Esophagus muscularis mucosa (tissue), 4 donors: ENCODE measurements around the gene SALL3. TPM values are rescaled to one million over a fixed set of nuclear protein-coding genes. Genes with fewer than 3 reads are reported as not detected.
"Not testable (repeated sequence)": the region's sequence is repeated elsewhere in the genome, so short reads cannot be mapped to it uniquely, and the experiment has no call there.

Source experiments
- DNase-seq: peaks from one replicate; pipeline ENCODE4 v3.0.0-alpha.2; 2017; ENCODE audit errors: extremely low spot score
- H3K27ac ChIP-seq, 4 donors: fragments of 200-600 bp; sonication (generic); replicated peaks in 1 of 4; 1 replicate in 3 of 4; 2 replicates in 1 of 4; pipeline ENCODE4 v1.5.1; 2016 to 2019; ENCODE audit warnings: mild to moderate bottlenecking in 1 of 4
- H3K27me3 ChIP-seq, 4 donors: fragments of 200-600 bp; sonication (generic); one replicate each; pipeline versions ENCODE4 v1.5.1 to v1.6.0; 2016 to 2019
- H3K36me3 ChIP-seq, 4 donors: fragments of 200-600 bp; sonication (generic); one replicate each; pipeline ENCODE4 v1.5.1; 2016 to 2019
- H3K4me1 ChIP-seq, 4 donors: fragments of 200-600 bp; sonication (generic); one replicate each; pipeline ENCODE4 v1.5.1; 2016 to 2019
- H3K4me3 ChIP-seq, 4 donors: fragments of 200-600 bp; sonication (generic); 1 replicate in 2 of 4; 2 replicates in 2 of 4; pipeline ENCODE4 v1.5.1; 2016 to 2019; ENCODE audit warnings: mild to moderate bottlenecking in 4 of 4, moderate library complexity in 1 of 4
- H3K9me3 ChIP-seq, 4 donors: fragments of 200-600 bp; sonication (generic); 1 replicate in 3 of 4; 2 replicates in 1 of 4; pipeline ENCODE4 v1.5.1; 2016 to 2019
- EP300 ChIP-seq: sonication (generic); formaldehyde crosslinking; IDR thresholded peaks from one replicate; pipeline ENCODE4 v1.6.1; 2017; ENCODE audit warnings: antibody characterized with exemption
- POLR2A ChIP-seq: fragments of 450-650 bp; IDR thresholded peaks from one replicate; pipeline ENCODE4 v1.6.1; 2017; ENCODE audit warnings: antibody characterized with exemption, moderate library complexity, mild to moderate bottlenecking, low read depth
- POLR2AphosphoS5 ChIP-seq, 2 donors: sonication (generic); formaldehyde crosslinking; IDR thresholded peaks; one replicate each; pipeline ENCODE4 v1.6.1; 2017; ENCODE audit warnings: antibody characterized with exemption in 2 of 2
- WGBS: methylation state at CpG from one replicate; pipeline ENCODE4 v1.1.5; 2018; 5-methylcytosine and 5-hydroxymethylcytosine counted together
- intact Hi-C: fragments of 100-400 bp; cut with DNase I; formaldehyde crosslinking; loops from one replicate; pipeline ENCODE4 v1.15.1; 2023
- total RNA-seq, 4 donors: library from RNA; depleted of rRNA; stranded (reverse); fragments of >200 nt; gene quantifications; one replicate each; pipeline versions ENCODE4 v1.1.0 to v1.2.1, GENCODE V29; 2016
- TF ChIP-seq, protein P1 (sequence below), 3 experiments: fragments of 200-600 bp in 2 of 3; fragments of 450-650 bp in 1 of 3; sonication (generic) in 2 of 3; IDR thresholded peaks; one replicate each; pipeline ENCODE4 v1.5.1; 2017 to 2019; ENCODE audit warnings: antibody characterized with exemption in 3 of 3, mild to moderate bottlenecking in 2 of 3, moderate library complexity in 1 of 3

Gene SALL3
- total RNA-seq, 4 donors from 2014 or later: not detected

DNA sequence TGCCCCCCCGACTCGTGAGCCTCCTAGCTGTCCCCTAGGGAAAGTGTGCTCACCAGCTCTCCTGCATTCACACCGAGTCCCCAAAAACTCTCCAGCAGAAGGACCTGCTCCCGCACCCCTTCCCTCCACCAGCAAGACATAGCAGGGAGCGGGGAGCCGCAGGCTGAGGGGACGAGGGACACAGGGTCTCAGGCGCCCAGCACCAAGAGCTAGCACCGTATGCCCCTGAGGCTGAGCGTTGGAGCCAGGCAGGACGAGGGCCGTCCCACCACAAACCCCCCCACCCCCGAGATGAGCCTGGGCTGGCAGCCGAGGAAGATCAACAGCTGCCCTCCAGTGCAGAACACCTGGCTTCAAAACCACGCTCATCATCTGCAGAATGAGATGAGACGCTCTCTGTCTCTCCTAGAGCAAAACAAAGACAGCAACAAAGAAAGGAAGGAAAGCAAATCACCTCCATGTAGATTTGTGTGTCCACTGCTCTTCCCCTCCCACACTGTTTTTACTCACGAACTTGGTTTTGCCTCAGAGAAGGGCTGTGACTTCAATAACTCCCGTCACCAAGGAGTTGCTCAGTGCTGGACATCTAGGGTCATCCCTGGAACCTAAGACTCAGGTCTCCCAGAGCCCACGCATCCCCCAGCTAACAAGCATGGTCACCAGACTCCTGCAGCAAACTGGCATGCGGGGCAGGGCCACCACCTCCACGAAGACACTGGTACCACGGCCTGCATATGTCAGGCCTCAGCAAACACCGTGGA, 39.7 kb upstream of the SALL3 start:
- Histone ChIP-seq H3K4me1 (no peaks in the 10 kb centered on the region), H3K27me3 (peaks cover 0 to 18% (median 0%) of the 10 kb centered on the region in 4 donors), H3K9me3 (no peaks in the 10 kb centered on the region), H3K36me3 (no peaks in the 10 kb centered on the region), H3K27ac (no peak overlapping the region), H3K4me3 (no peak overlapping the region)
- intact Hi-C loops: no loop called here
- DNase-seq: no peak
- WGBS: 73% methylated on average over 21 of the region's 23 CpGs
- TF ChIP-seq POLR2A (no peak), EP300 (no peak), POLR2AphosphoS5 (IDR thresholded peaks at IDR 0.05) (no peak)
- TF ChIP-seq, protein P1, sequence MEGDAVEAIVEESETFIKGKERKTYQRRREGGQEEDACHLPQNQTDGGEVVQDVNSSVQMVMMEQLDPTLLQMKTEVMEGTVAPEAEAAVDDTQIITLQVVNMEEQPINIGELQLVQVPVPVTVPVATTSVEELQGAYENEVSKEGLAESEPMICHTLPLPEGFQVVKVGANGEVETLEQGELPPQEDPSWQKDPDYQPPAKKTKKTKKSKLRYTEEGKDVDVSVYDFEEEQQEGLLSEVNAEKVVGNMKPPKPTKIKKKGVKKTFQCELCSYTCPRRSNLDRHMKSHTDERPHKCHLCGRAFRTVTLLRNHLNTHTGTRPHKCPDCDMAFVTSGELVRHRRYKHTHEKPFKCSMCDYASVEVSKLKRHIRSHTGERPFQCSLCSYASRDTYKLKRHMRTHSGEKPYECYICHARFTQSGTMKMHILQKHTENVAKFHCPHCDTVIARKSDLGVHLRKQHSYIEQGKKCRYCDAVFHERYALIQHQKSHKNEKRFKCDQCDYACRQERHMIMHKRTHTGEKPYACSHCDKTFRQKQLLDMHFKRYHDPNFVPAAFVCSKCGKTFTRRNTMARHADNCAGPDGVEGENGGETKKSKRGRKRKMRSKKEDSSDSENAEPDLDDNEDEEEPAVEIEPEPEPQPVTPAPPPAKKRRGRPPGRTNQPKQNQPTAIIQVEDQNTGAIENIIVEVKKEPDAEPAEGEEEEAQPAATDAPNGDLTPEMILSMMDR (IDR thresholded peaks at IDR 0.05): no peak

DNA sequence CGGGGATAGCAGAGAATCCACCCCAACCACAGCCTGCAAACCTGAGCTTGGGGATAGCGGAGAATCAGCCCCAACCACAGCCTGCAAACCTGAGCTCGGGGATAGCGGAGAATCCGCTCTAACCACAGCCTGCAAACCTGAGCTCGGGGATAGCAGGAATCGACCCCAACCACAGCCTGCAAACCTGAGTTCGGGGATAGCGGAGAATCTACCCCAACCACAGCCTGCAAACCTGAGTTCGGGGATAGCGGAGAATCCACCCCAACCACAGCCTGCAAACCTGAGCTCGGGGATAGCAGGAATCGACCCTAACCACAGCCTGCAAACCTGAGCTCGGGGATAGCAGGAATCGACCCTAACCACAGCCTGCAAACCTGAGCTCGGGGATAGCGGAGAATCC, 37.4 kb upstream of the SALL3 start:
- H3K27me3 ChIP-seq: peaks cover 0 to 23% (median 0%) of the 10 kb centered on the region in 4 donors
- H3K4me3 ChIP-seq, H3K4me1 ChIP-seq, DNase-seq, H3K36me3 ChIP-seq, H3K9me3 ChIP-seq, intact Hi-C loops, H3K27ac ChIP-seq: not testable (repeated sequence)
- 90% methylated on average over 15 of the region's 17 CpGs for WGBS

DNA sequence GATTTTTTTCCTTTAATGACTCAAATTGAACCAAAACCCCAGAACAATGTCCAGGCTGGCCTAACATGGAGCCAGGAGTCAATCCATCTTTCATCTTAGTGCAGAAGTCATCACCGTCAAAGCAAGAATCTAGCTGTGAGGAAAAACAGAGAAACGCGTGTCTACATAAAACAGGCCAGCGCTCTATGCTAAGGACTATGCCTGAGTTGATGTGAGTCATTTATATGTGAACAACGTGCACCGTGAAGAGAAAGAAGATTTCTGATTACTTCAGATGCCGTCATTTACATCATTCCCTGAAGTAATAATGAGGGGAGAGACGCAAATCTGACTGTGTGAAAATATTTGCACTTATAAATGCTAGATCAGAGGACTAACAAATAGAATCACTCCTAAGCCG, 34.0 kb upstream of the SALL3 start:
- Histone ChIP-seq H3K4me1 (no peaks in the 10 kb centered on the region), H3K36me3 (no peaks in the 10 kb centered on the region), H3K27me3 (peaks cover 0 to 38% (median 0%) of the 10 kb centered on the region in 4 donors), H3K4me3 (no peak overlapping the region), H3K9me3 (no peaks in the 10 kb centered on the region), H3K27ac (no peak overlapping the region)
- DNase-seq: no peak
- WGBS: 81% methylated on average over 9 of the region's 9 CpGs
- intact Hi-C loops: no loop called here
- TF ChIP-seq POLR2AphosphoS5 (IDR thresholded peaks at IDR 0.05) (no peak), POLR2A (no peak), EP300 (no peak)
- TF ChIP-seq, protein P1 (IDR thresholded peaks at IDR 0.05): no peak

DNA sequence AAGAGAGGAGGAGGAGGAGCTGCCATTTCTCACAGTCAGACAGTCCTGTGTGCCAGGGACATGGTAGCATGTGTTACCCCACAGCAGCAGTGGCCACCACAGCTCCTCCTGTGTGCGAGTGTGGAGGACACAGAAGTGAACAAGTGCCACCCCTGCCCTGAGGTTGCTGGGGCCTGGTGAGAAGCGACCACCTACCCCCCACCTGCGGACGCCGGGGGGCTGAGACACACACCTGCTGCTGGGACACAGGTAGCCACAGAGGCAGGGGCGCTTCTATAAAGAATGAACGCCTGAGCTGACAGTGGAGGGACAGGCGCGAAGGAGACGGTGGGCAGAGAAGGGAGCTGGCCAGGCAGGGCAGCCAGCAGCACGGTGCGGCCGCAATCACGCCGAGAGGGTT, 32.3 kb upstream of the SALL3 start:
- no peak for TF ChIP-seq EP300
- TF ChIP-seq, protein P1 (IDR thresholded peaks at IDR 0.05): no peak
- TF ChIP-seq POLR2AphosphoS5 (IDR thresholded peaks at IDR 0.05): no peak
- no peak for TF ChIP-seq POLR2A
- Histone ChIP-seq H3K27me3 (peaks cover 0 to 38% (median 0%) of the 10 kb centered on the region in 4 donors), H3K4me3 (no peak overlapping the region), H3K9me3 (no peaks in the 10 kb centered on the region), H3K27ac (no peak overlapping the region), H3K36me3 (no peaks in the 10 kb centered on the region), H3K4me1 (no peaks in the 10 kb centered on the region)
- DNase-seq: no peak
- intact Hi-C loops: no loop called here
- 85% methylated on average over 15 of the region's 15 CpGs for WGBS

DNA sequence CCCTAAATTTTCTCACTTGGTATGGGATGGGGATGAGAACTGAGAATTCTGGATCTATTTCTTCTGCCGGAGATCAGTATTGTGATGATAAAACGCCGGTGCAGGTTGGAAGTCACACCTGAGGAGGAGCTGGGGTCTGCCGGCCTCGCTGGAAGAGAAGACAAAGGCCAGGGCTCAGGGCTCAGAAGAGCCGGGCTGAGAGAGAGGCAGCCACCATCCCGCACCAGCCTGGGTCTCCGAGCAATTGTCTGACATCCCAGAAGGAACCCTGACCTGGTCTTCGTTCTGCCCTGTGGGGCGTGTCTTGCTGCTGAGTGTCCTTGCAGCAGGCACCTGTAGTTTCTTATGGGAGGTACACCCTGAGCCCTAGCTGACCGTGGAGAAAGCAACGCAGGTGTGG, 31.4 kb upstream of the SALL3 start:
- no peaks in the 10 kb centered on the region for H3K4me1 ChIP-seq
- H3K36me3 ChIP-seq: no peaks in the 10 kb centered on the region
- no peaks in the 10 kb centered on the region for H3K9me3 ChIP-seq
- H3K4me3 ChIP-seq: no peak overlapping the region
- H3K27ac ChIP-seq: no peak overlapping the region
- TF ChIP-seq, protein P1 (IDR thresholded peaks at IDR 0.05): no peak
- TF ChIP-seq EP300: no peak
- no peak for DNase-seq
- intact Hi-C loops: no loop called here
- peaks cover 0 to 36% (median 0%) of the 10 kb centered on the region in 4 donors for H3K27me3 ChIP-seq
- 67% methylated on average over 11 of the region's 12 CpGs for WGBS
